Measurements from ENCODE around the gene TLE5.

TLE5 gene

DNA sequence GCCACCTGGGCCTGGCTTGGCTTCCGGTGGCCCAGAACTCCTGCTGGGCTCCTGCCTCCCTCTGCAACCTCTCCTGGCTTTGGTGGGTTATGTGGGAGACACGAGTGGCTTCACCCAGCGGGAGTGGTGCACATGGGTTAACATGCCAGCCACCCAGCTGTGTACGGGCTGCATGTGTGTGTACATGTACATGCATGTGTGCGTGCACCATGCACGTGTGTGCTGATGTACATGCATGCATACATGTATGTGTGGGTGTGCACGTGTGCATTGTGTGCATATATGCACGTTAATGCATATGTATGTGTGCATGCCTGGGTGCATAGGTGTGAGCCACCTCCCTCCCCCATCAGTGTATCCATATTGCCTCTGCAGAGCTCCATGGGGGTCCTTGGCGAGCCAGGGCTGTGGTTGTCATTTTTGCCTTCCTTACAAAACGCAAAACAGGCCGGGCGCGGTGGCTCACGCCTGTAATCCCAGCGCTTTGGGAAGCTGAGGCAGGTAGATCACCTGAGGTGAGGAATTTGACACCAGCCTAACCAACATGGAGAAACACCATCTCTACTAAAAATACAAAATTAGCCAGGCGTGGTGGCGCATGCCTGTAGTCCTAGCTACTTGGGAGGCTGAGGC is 44.3 kb upstream of the TLE5 start:
- TF ChIP-seq, protein P1, sequence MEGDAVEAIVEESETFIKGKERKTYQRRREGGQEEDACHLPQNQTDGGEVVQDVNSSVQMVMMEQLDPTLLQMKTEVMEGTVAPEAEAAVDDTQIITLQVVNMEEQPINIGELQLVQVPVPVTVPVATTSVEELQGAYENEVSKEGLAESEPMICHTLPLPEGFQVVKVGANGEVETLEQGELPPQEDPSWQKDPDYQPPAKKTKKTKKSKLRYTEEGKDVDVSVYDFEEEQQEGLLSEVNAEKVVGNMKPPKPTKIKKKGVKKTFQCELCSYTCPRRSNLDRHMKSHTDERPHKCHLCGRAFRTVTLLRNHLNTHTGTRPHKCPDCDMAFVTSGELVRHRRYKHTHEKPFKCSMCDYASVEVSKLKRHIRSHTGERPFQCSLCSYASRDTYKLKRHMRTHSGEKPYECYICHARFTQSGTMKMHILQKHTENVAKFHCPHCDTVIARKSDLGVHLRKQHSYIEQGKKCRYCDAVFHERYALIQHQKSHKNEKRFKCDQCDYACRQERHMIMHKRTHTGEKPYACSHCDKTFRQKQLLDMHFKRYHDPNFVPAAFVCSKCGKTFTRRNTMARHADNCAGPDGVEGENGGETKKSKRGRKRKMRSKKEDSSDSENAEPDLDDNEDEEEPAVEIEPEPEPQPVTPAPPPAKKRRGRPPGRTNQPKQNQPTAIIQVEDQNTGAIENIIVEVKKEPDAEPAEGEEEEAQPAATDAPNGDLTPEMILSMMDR (IDR thresholded peaks at IDR 0.05; ENCODE audit: control insufficient read depth, insufficient read depth, low read depth, low read length, missing control alignments): no peak
- no peak overlapping the region for H3K4me3 ChIP-seq (ENCODE audit: control insufficient read depth, low read depth, low read length)
- DNase-seq (ENCODE audit: low read depth): no peak

DNA sequence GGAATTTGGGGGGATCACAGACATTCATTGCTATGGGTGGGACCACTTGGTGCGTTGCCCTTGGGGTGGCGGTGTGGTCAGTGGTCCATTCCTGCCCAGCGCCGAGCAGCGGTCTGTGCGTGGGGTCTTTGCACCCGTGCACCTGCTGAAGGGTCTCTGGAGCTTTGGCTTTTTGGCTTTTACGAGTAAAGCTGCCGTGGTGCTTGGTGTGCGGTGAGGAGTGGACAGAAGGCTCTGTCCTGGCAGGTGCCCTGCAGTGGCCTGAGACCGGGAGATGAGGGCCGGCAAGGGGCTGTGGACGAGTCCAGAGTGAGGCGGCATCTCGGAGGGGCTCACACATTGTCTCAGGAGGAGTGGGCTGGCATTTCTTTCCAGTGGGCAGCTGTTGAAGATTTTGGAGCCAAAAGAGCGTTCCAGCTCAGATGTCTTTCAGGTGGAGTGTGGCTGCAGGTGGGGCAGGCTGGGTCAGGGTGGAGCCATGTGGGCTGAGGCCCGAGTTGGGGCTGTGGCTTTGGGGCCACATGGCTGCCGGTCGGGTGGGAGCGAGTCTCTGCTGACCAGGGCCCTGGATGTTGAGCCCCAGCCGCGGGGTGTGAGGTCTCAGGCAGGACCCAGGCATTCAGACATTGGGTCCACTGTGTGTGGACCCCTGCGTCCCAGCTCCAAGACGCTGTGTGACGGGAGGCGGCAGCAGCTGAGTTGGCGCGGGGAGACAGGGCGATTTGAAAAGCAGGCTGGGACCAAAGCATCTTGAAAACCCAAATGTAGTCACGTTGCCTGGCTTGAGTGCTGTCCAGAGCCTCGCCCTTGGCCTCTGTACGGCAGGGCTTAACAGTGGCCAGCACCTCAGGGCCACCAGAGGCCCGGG is 43.6 kb upstream of the TLE5 start:
- no peak for DNase-seq (ENCODE audit: low read depth)
- TF ChIP-seq, protein P1 (IDR thresholded peaks at IDR 0.05; ENCODE audit: control insufficient read depth, insufficient read depth, low read depth, low read length, missing control alignments): no peak
- no peak overlapping the region for H3K4me3 ChIP-seq (ENCODE audit: control insufficient read depth, low read depth, low read length)

DNA sequence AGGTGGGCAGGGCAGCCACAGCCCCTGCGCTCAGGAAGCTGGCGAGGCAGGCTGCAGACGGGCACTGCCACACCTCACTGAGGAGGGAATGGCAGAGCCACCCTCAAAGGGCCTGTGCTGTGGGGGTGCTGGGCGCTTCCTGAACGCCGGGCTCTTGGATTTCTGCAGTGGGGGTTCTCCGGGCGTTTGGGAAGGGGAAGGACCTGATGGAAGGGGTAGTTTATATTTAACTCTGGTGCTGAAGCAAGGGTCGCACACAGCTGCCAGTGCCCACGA is 42.4 kb upstream of the TLE5 start:
- TF ChIP-seq, protein P1 (IDR thresholded peaks at IDR 0.05; ENCODE audit: control insufficient read depth, insufficient read depth, low read depth, low read length, missing control alignments): no peak
- H3K4me3 ChIP-seq (ENCODE audit: control insufficient read depth, low read depth, low read length): no peak overlapping the region
- no peak for DNase-seq (ENCODE audit: low read depth)

DNA sequence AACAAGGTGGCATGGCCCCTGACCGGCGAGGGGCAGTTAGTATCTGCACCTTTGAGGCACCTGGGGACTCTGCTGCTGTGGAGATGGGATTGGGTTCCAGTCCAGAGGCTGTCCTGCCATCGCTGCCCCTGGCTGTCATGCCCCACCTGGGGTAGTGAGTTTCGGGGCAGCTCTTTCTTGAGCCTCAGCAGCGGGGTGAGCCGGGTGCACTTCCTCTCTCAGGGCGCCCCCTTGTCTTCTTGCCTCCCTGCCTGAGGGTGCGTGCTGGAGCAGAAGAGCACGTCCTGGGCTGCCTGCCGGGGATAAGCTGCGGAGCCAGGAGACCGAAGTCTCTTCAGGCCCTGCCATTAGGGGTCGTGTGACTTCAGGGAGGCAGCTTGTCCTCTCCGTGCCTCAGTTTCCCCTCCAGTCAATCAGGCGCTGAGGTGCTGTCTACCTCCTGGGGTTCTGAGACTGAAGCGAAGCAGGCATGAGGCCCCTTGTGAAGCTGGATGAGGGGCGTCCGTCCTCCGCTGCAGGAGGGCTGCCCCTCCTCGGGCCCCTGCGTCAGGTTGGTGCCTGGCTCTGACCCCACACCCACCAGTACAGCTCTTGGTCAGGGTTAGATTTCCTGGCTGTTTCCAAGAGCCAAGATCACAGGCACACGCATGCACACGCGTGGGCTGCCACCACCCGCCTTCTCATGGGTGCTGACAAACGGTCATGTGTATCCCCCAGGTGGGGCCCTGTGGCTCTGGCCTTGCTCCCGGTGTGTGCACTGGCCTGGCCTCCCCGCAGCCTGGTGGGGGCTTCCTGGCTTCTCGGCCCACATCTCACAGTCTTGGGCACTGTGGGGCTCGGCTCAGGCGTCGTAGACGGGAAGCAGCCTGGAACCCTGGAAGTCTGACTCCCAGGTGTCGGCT is 40.2 kb upstream of the TLE5 start:
- no peak overlapping the region for H3K4me3 ChIP-seq (ENCODE audit: control insufficient read depth, low read depth, low read length)
- TF ChIP-seq, protein P1 (IDR thresholded peaks at IDR 0.05; ENCODE audit: control insufficient read depth, insufficient read depth, low read depth, low read length, missing control alignments): no peak

DNA sequence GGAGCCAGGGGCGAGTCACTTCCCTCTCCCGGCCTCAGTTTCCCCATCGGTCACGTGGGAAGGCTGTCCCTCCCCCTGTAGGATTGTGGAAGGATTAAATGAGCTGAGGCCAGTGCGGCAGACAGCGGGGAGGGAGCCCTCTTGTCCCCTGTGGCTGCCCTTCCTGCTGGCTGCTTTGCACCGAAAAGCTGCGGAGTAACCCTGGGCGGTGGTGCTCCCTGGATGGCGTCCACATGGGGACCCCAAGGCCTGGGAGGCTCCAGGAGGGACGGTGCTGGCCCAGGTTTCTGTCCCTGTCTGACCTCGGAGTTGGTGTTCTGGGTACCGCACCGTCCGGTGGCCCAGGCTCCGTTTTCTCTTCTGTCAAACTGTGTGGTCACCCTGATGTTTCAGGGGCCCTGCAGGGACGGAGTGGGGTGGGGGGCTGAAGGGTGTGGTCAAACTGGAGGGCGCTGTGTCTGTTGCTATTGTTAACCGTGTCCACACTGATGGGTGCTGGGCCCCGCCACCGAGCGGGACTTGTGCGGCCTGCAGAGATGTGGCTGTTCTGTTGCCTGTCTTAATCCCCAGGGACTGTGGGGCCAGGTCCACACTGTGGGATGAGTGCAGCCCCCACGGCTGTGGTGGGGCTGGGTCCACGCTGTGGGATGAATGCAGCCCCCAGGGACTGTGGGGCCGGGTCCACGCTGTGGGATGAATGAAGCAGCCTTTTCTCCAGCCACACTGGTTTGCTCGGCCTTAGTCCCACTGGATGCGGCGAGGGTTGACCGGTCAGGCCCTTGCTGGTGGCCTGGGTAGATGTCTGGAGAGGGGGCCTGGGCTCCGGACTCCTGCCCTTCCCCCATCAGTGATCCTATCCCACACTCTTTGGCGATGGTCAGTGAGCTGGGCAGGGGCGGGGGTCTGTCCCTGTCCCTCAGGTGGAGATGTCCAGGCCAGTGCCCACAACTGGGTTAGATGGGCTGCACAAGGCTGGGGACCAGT is 38.7 kb upstream of the TLE5 start:
- DNase-seq (ENCODE audit: low read depth): no peak

More for the DNA sequence above, 40.2 kb upstream of the TLE5 start:
- DNase-seq (ENCODE audit: low read depth): no peak

More for the DNA sequence above, 38.7 kb upstream of the TLE5 start:
- no peak overlapping the region for H3K4me3 ChIP-seq (ENCODE audit: control insufficient read depth, low read depth, low read length)
- TF ChIP-seq, protein P1 (IDR thresholded peaks at IDR 0.05; ENCODE audit: control insufficient read depth, insufficient read depth, low read depth, low read length, missing control alignments): no peak
